Progenitor cell of endocrine pancreas (in vitro differentiated cells): ENCODE results near the gene SLC35A4. TPM values are rescaled to one million over a fixed set of nuclear protein-coding genes. Genes with fewer than 3 reads are reported as not detected.

Source experiments
- DNase-seq: peaks from one replicate; pipeline ENCODE4 v3.0.0; 2021; ENCODE audit warnings: low spot score; ENCODE audit not compliant: unreplicated experiment
- H3K27ac Mint-ChIP-seq: 2 replicates; pipeline ENCODE4 v1.8.0; 2021; ENCODE audit warnings: mild to moderate bottlenecking, moderate library complexity, mixed read lengths
- H3K27me3 Mint-ChIP-seq: 2 replicates; pipeline ENCODE4 v1.8.0; 2021; ENCODE audit warnings: mixed read lengths
- H3K36me3 Mint-ChIP-seq: 2 replicates; pipeline ENCODE4 v1.8.0; 2022; ENCODE audit warnings: mixed read lengths; ENCODE audit not compliant: insufficient read depth
- H3K4me1 Mint-ChIP-seq: 2 replicates; pipeline ENCODE4 v1.8.0; 2021; ENCODE audit warnings: low read depth, mixed read lengths
- H3K4me3 Mint-ChIP-seq: 2 replicates; pipeline ENCODE4 v1.8.0; 2021; ENCODE audit warnings: low read depth, mild to moderate bottlenecking, moderate library complexity, mixed read lengths
- H3K9me3 Mint-ChIP-seq: 2 replicates; pipeline ENCODE4 v1.8.0; 2021; ENCODE audit warnings: low read depth, mixed read lengths
- total RNA-seq: library from RNA; stranded (reverse); gene quantifications from 2 replicates; pipeline ENCODE4 v1.2.1, GENCODE V29; 2021
- TF ChIP-seq, protein P1 (sequence below): fragments of 200-600 bp; sonication (generic); IDR thresholded peaks from one replicate; pipeline ENCODE4 v1.5.0; 2021; ENCODE audit warnings: antibody characterized with exemption, mild to moderate bottlenecking; ENCODE audit not compliant: unreplicated experiment

SLC35A4 gene
- total RNA-seq, 1 donor from 2014 or later: 69.2 TPM

DNA sequence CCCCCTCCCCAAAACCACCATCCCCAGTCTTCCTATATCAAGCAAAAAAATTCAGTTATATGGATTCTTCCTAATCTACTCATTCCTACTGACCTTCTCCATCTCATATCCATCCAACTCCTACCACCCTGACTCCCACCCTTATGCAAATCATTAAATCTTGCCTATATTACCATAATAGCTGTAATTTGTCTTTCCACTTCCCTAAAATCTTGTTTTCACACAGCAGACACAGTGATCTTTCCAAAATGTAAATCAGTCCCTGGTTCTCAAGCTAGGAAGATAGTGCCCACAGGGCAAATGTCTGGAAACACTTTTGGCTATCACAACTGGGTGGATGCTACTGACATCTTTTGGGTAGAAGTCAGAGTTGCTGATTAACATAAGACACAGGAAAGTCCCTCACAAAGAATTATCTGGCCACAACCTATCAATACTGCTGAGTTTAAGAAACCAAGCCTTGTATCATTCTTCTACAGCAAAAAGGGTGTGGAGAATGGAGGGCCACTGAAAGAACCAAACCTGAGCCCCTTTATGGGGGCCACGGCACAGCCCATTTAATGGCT lies 8.8 kb upstream of the SLC35A4 start:
- Mint-ChIP-seq H3K4me3 (peak overlapping the region; percentile 92), H3K27me3 (no peaks in the 10 kb centered on the region), H3K9me3 (no peaks in the 10 kb centered on the region), H3K4me1 (peaks cover 21% of the 10 kb centered on the region), H3K27ac (no peak overlapping the region), H3K36me3 (peaks cover 9% of the 10 kb centered on the region)
- DNase-seq: no peak
- TF ChIP-seq, protein P1, sequence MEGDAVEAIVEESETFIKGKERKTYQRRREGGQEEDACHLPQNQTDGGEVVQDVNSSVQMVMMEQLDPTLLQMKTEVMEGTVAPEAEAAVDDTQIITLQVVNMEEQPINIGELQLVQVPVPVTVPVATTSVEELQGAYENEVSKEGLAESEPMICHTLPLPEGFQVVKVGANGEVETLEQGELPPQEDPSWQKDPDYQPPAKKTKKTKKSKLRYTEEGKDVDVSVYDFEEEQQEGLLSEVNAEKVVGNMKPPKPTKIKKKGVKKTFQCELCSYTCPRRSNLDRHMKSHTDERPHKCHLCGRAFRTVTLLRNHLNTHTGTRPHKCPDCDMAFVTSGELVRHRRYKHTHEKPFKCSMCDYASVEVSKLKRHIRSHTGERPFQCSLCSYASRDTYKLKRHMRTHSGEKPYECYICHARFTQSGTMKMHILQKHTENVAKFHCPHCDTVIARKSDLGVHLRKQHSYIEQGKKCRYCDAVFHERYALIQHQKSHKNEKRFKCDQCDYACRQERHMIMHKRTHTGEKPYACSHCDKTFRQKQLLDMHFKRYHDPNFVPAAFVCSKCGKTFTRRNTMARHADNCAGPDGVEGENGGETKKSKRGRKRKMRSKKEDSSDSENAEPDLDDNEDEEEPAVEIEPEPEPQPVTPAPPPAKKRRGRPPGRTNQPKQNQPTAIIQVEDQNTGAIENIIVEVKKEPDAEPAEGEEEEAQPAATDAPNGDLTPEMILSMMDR: no peak

DNA sequence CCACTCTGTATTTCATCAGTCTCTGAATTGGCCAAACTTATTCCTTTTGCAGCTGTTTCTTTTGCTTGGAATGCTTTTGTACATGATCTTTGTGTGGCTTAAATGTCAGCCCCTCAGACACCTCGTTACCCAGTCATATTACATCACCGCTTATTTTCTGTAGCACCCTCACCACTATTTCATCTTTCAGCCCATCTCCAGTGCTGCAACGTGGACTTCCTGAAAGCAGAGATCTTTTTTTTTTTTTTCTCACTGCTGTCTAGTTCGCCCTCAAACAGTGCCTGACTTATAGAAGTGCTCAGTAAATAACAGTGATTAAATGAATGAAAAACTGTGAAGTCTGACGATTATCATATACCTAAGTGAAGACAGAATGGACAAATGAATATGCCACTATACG lies 8.2 kb upstream of the SLC35A4 start:
- Mint-ChIP-seq H3K4me3 (peak overlapping the region; percentile 92), H3K4me1 (peaks cover 21% of the 10 kb centered on the region)
- DNase-seq: no peak

DNA sequence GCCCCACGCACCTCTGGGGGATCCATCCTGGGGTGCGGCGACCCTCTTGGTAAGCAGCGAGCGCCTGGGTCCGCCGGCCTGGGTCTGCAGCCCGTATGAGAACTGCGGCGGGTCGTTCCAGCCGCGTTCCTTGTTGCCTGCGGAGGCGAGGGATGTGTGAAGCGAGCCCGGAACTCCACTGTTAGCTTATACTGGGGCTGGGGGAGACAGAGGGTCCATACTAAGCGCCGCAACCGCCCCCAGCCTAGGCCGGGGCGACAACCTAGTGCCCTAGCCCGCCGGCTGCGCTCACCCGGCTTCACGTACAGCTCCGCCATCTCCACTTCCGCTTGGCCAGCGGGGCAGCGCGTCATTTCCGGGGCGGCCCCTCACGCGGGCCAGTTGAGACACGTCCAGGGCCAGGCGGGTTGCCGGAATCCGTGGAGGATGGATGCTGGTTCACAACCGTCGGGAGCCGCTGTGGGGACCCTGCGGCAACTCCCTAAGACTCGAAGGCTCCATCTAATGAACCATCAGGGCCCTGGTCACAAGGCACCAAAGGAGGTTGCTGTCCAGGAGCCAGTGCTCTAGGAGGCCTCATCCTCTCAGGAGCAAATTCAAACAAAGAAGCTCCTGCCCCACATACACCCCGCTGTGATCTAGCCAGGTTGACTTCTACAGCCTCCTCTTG lies 7.4 kb upstream of the SLC35A4 start, which contains the start of gene SRA1:
Gene SRA1, minus strand, starts transcription at position 338 of the 670 bp plus-strand sequence. Its CDS starts 21 bp downstream, at position 317.
- Mint-ChIP-seq H3K9me3 (no peaks in the 10 kb centered on the region), H3K36me3 (peaks cover 6% of the 10 kb centered on the region), H3K4me3 (peak within 1 kb of the TSS; percentile 92), H3K4me1 (peaks cover 21% of the 10 kb centered on the region), H3K27me3 (no peaks in the 10 kb centered on the region), H3K27ac (peak within 1 kb of the TSS; percentile 98)
- peak; percentile 84 for DNase-seq
- TF ChIP-seq, protein P1: no peak

More for the DNA sequence above, 8.2 kb upstream of the SLC35A4 start:
- Mint-ChIP-seq H3K27me3 (no peaks in the 10 kb centered on the region), H3K27ac (peak overlapping the region; percentile 98), H3K36me3 (peaks cover 6% of the 10 kb centered on the region), H3K9me3 (no peaks in the 10 kb centered on the region)
- TF ChIP-seq, protein P1: no peak

DNA sequence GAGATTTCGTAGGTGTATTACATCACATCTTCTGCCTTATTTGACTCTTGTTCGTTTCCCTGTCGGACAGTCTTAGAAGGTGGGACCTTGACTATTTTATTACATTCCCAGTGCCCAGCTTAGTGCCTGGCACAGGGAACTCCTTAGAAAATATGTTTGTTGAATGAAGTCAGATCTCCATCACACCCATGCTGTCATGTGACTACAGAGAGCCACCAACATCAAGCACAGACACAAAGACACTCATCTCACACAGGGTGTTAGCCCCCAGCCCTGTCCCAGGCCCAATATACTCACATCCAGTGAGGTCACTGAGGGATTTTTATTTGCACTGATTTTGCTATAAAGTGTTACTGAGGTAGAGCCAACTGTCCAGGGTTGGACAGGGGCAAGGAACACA lies 6.7 kb upstream of the SLC35A4 start:
- Mint-ChIP-seq H3K9me3 (no peaks in the 10 kb centered on the region), H3K4me1 (peaks cover 22% of the 10 kb centered on the region), H3K36me3 (peaks cover 5% of the 10 kb centered on the region), H3K27me3 (no peaks in the 10 kb centered on the region), H3K4me3 (peak overlapping the region; percentile 92), H3K27ac (peak overlapping the region; percentile 98)
- no peak for DNase-seq
- TF ChIP-seq, protein P1: no peak

DNA sequence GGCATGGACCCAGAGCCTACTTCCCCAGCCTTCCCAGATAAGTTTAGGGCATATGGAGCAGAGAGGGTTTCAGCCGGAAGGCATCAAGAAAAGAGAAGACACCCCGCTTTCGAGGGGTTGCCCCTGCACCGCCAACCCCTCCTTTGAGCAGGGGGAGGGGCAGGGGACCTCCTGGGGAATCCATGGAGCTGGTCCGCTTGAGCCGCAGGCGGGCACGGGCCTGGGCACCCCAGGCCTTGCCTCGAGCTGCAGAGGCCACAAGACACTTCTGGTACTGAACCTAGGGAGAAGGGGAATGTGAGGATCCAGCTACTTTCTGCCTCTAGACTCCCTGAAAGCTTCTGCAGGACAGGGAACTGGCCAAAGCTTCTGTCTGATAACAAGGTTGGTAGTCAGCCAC lies 6.1 kb upstream of the SLC35A4 start:
- no peaks in the 10 kb centered on the region for H3K27me3 Mint-ChIP-seq
- peaks cover 24% of the 10 kb centered on the region for H3K4me1 Mint-ChIP-seq
- peaks cover 2% of the 10 kb centered on the region for H3K36me3 Mint-ChIP-seq
- TF ChIP-seq, protein P1: no peak
- peak overlapping the region; percentile 98 for H3K27ac Mint-ChIP-seq
- H3K4me3 Mint-ChIP-seq: no peak overlapping the region
- DNase-seq: no peak
- no peaks in the 10 kb centered on the region for H3K9me3 Mint-ChIP-seq
